ENCODE measurements around the gene CLEC18B.
"Not testable (repeated sequence)": the region's sequence is repeated elsewhere in the genome, so short reads cannot be mapped to it uniquely, and the experiment has no call there.

The CLEC18B gene

GRCh38 chr16:74406600-74407361 is 14.5 kb downstream of the CLEC18B start:
- not testable (repeated sequence) for DNase-seq (ENCODE audit: low read depth)

- DNase-seq (ENCODE audit: low read depth): not testable (repeated sequence)
Measured at GRCh38 chr16:74404148-74404933, 16.9 kb downstream of the CLEC18B start.

- not testable (repeated sequence) for DNase-seq (ENCODE audit: low read depth)
Measured at GRCh38 chr16:74400238-74400637, 21.0 kb downstream of the CLEC18B start.

GRCh38 chr16:74398212-74398895 is 22.9 kb downstream of the CLEC18B start:
- not testable (repeated sequence) for DNase-seq (ENCODE audit: low read depth)

- DNase-seq (ENCODE audit: low read depth): not testable (repeated sequence)
Measured at GRCh38 chr16:74396521-74397017, 24.7 kb downstream of the CLEC18B start.

- not testable (repeated sequence) for DNase-seq (ENCODE audit: low read depth)
Measured at GRCh38 chr16:74394604-74395003, 26.7 kb downstream of the CLEC18B start.

- not testable (repeated sequence) for DNase-seq (ENCODE audit: low read depth)
Measured at GRCh38 chr16:74394131-74394530, 27.1 kb downstream of the CLEC18B start.

- not testable (repeated sequence) for DNase-seq (ENCODE audit: low read depth)
Measured at GRCh38 chr16:74391454-74392050, 29.7 kb downstream of the CLEC18B start.

- DNase-seq (ENCODE audit: low read depth): not testable (repeated sequence)
Measured at GRCh38 chr16:74382339-74383034, 38.8 kb downstream of the CLEC18B start.

GRCh38 chr16:74373847-74374184 is 47.5 kb downstream of the CLEC18B start:
- not testable (repeated sequence) for DNase-seq (ENCODE audit: low read depth)

- DNase-seq (ENCODE audit: low read depth): no peak
Measured at GRCh38 chr16:74372953-74373846, 48.1 kb downstream of the CLEC18B start.

- DNase-seq (ENCODE audit: low read depth): no peak
Measured at GRCh38 chr16:74372369-74372768, 48.9 kb downstream of the CLEC18B start.

GRCh38 chr16:74370338-74371135 is 50.7 kb downstream of the CLEC18B start:
- DNase-seq (ENCODE audit: low read depth): not testable (repeated sequence)

- DNase-seq (ENCODE audit: low read depth): peak; percentile 91
Measured at GRCh38 chr16:74368002-74368911, 53.0 kb downstream of the CLEC18B start.

- not testable (repeated sequence) for DNase-seq (ENCODE audit: low read depth)
Measured at GRCh38 chr16:74367469-74368001, 53.7 kb downstream of the CLEC18B start.

GRCh38 chr16:74361646-74362610 is 59.4 kb downstream of the CLEC18B start:
- DNase-seq (ENCODE audit: low read depth): not testable (repeated sequence)

Measured in T-helper 22 cell (primary cell).